ENCODE results near the gene CTNNA2. TPM values are rescaled to one million over a fixed set of nuclear protein-coding genes. Genes with fewer than 3 reads are reported as not detected.

The CTNNA2 gene
- total RNA-seq, 4 donors from 2014 or later = 0.40 to 1.7 (median 1.5) TPM; not detected in 1

DNA sequence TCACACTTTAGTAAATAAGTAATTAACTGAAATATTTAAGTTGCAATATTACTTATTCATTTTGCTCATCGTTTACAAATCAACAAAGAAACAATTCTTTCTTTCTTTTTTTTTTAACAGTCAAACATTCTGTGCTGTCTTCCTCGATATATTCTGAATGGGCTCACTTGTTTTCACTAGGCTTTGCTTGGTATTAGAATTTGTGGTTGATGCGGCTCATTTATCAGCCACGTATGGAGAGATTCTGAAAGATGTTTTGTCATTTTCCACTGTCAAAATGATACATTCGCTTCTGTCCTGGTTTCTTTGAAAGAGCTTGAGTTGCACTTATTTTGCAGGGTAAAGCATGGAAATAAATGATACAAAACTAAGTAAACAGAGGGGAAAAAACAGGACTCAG, 468.0 kb downstream of the CTNNA2 start:
- DNase-seq = no peak
- in situ Hi-C loops (cut with MboI; ENCODE audit: low pct_ligation_motif_present in 1 of 4, low pct_unique_long_range_greater_than_20kb in 1 of 4, low sequenced_read_pairs in 3 of 4) (no loop called here), intact Hi-C loops (cut with DNase I; ENCODE audit: low total_unique reads) (no loop called here)
- H3K4me3 ChIP-seq = no peak overlapping the region
- TF ChIP-seq, protein P1, sequence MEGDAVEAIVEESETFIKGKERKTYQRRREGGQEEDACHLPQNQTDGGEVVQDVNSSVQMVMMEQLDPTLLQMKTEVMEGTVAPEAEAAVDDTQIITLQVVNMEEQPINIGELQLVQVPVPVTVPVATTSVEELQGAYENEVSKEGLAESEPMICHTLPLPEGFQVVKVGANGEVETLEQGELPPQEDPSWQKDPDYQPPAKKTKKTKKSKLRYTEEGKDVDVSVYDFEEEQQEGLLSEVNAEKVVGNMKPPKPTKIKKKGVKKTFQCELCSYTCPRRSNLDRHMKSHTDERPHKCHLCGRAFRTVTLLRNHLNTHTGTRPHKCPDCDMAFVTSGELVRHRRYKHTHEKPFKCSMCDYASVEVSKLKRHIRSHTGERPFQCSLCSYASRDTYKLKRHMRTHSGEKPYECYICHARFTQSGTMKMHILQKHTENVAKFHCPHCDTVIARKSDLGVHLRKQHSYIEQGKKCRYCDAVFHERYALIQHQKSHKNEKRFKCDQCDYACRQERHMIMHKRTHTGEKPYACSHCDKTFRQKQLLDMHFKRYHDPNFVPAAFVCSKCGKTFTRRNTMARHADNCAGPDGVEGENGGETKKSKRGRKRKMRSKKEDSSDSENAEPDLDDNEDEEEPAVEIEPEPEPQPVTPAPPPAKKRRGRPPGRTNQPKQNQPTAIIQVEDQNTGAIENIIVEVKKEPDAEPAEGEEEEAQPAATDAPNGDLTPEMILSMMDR (IDR thresholded peaks at IDR 0.05) = no peak
- TF ChIP-seq POLR2AphosphoS5 (IDR thresholded peaks at IDR 0.05) (no peak), POLR2A (IDR thresholded peaks at IDR 0.05) (no peak), EP300 (IDR thresholded peaks at IDR 0.05; ENCODE audit: low read depth) (no peak)
- no peaks in the 10 kb centered on the region for H3K27me3 ChIP-seq
- no peaks in the 10 kb centered on the region for H3K4me1 ChIP-seq
- 87 to 95% methylated on average over 5 of the region's 5 CpGs for WGBS, 2 donors (ENCODE audit: low coverage in 1 of 2)
- H3K9me3 ChIP-seq = no peaks in the 10 kb centered on the region
- H3K27ac ChIP-seq = no peak overlapping the region
- no peaks in the 10 kb centered on the region for H3K36me3 ChIP-seq

DNA sequence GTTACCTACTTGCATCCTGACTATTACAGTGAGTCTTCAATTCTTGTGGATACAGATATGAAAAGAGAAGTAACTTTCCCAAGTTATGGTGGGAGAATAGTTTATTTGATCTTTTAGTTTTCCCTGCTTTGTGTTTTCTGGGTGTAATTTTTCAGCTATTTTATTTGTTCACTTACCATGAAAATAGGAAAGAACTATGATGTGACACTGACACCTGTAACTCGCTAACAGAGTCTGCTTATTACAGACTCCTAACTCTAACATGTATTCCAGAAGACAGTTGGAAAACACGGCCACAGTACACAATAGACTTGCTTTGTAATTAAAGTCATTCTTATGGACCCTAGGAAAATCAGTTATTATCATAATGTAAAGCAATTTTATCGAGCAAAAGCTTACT, 468.5 kb downstream of the CTNNA2 start:
- no peak for TF ChIP-seq POLR2A (IDR thresholded peaks at IDR 0.05)
- TF ChIP-seq, protein P1 (IDR thresholded peaks at IDR 0.05) = no peak
- Histone ChIP-seq H3K9me3 (no peaks in the 10 kb centered on the region), H3K4me3 (no peak overlapping the region), H3K4me1 (no peaks in the 10 kb centered on the region), H3K27ac (no peak overlapping the region), H3K27me3 (no peaks in the 10 kb centered on the region), H3K36me3 (no peaks in the 10 kb centered on the region)
- intact Hi-C loops (cut with DNase I; ENCODE audit: low total_unique reads) = no loop called here
- 70 to 75% methylated on average over 3 of the region's 3 CpGs for WGBS, 2 donors (ENCODE audit: low coverage in 1 of 2)
- in situ Hi-C loops (cut with MboI; ENCODE audit: low pct_ligation_motif_present in 1 of 4, low pct_unique_long_range_greater_than_20kb in 1 of 4, low sequenced_read_pairs in 3 of 4) = no loop called here
- DNase-seq = no peak

DNA sequence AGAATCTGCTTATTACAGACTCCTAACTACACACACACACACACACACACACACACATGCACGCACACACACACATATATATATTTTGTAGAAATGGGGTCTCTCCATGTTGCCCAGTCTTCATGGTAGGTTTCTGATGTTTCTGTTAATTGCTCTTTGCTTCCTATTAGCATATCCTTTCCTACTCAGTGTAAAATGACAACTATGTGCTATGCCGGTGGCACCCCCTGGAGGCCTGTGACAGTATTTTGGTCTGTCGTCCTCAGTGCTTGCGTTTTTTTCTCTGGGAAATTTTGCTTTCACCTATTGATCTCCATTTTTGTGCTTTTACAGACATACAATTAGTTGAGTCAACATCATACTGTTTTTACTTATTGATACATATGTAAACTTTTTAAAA, 469.6 kb downstream of the CTNNA2 start:
- TF ChIP-seq POLR2A (IDR thresholded peaks at IDR 0.05) (no peak), POLR2AphosphoS5 (IDR thresholded peaks at IDR 0.05) (no peak)
- TF ChIP-seq, protein P1 (IDR thresholded peaks at IDR 0.05) = peak; percentile 19 to 64 (median 51)
- in situ Hi-C loops (cut with MboI; ENCODE audit: low pct_ligation_motif_present in 1 of 4, low pct_unique_long_range_greater_than_20kb in 1 of 4, low sequenced_read_pairs in 3 of 4) = no loop called here
- Histone ChIP-seq H3K27ac (no peak overlapping the region), H3K27me3 (no peaks in the 10 kb centered on the region), H3K4me3 (no peak overlapping the region), H3K9me3 (no peaks in the 10 kb centered on the region), H3K36me3 (no peaks in the 10 kb centered on the region), H3K4me1 (no peaks in the 10 kb centered on the region)
- intact Hi-C loops (cut with DNase I; ENCODE audit: low total_unique reads) = no loop called here
- 42 to 66% methylated on average over 4 of the region's 4 CpGs for WGBS, 2 donors (ENCODE audit: low coverage in 1 of 2)
- DNase-seq = peak; percentile 67

DNA sequence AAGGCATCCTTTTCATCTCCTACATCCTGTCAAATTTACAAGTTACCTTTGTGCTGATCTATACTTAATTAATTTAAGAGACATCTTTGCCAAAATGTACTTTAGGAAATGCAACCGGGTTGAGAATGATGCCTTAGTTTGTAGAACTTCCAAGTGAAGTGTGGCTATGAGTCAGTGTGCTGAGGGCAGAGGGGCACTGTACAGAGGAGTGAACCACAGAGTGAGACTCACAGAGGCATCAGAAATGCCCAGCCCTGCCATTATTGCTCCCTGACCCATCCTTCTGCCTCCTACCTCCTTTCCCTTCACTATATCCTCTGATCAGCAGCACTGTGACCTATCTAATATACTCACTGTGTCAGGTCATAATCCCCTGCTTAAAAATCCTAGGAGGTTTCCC, 471.6 kb downstream of the CTNNA2 start:
- Histone ChIP-seq H3K27ac (no peak overlapping the region), H3K9me3 (no peaks in the 10 kb centered on the region), H3K36me3 (no peaks in the 10 kb centered on the region), H3K4me3 (no peak overlapping the region), H3K27me3 (no peaks in the 10 kb centered on the region), H3K4me1 (no peaks in the 10 kb centered on the region)
- no peak for DNase-seq
- intact Hi-C loops (cut with DNase I; ENCODE audit: low total_unique reads) (no loop called here), in situ Hi-C loops (cut with MboI; ENCODE audit: low pct_ligation_motif_present in 1 of 4, low pct_unique_long_range_greater_than_20kb in 1 of 4, low sequenced_read_pairs in 3 of 4) (no loop called here)
- WGBS, 2 donors (ENCODE audit: low coverage in 1 of 2) = 89 to 94% methylated on average over 1 of the region's 1 CpG
- TF ChIP-seq EP300 (IDR thresholded peaks at IDR 0.05; ENCODE audit: low read depth) = no peak

DNA sequence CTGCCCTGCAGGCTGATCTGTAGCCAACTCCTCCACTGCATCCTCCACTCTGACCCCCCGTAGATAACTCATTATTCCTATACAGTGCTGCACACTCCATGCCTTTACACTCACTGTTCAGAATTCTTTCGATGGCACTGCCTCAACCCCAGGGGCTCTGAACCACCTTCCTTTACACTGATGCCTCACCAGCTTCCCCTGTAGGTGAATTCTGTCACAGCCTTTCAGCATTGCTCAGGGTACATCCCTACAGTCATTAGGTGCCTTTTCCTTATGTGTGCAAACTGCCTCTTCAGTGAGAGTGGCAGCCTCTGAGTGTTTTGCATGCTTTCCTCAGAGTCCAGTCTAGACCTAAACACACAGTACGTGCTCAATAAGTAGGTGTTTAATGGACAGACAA, 472.3 kb downstream of the CTNNA2 start:
- no peak for DNase-seq
- no peak overlapping the region for H3K27ac ChIP-seq
- H3K4me3 ChIP-seq = no peak overlapping the region
- no peaks in the 10 kb centered on the region for H3K36me3 ChIP-seq
- in situ Hi-C loops (cut with MboI; ENCODE audit: low pct_ligation_motif_present in 1 of 4, low pct_unique_long_range_greater_than_20kb in 1 of 4, low sequenced_read_pairs in 3 of 4) (no loop called here), intact Hi-C loops (cut with DNase I; ENCODE audit: low total_unique reads) (no loop called here)
- WGBS, 2 donors (ENCODE audit: low coverage in 1 of 2) = 83 to 88% methylated on average over 1 to 3 of the region's 3 CpGs
- TF ChIP-seq POLR2A (IDR thresholded peaks at IDR 0.05) (no peak), POLR2AphosphoS5 (IDR thresholded peaks at IDR 0.05) (no peak), EP300 (IDR thresholded peaks at IDR 0.05; ENCODE audit: low read depth) (no peak)
- TF ChIP-seq, protein P1 (IDR thresholded peaks at IDR 0.05) = no peak
- H3K9me3 ChIP-seq = no peaks in the 10 kb centered on the region
- H3K27me3 ChIP-seq = no peaks in the 10 kb centered on the region
- H3K4me1 ChIP-seq = no peaks in the 10 kb centered on the region

Data from transverse colon (tissue), 4 donors.